HepG2 (cell line): Measurements from ENCODE around the gene C1R. TPM values are rescaled to one million over a fixed set of nuclear protein-coding genes. Genes with fewer than 3 reads are reported as not detected.

ENCODE experiments used
- HOXA3 ChIP-seq: sonication (generic); formaldehyde crosslinking; IDR thresholded peaks from 2 replicates; pipeline ENCODE4 v1.5.0; 2020; ENCODE audit warnings: missing genetic modification reagents
- IKZF4 ChIP-seq: sonication (generic); formaldehyde crosslinking; IDR thresholded peaks from 2 replicates; pipeline ENCODE4 v1.5.1; 2020; ENCODE audit warnings: borderline replicate concordance, mild to moderate bottlenecking, low read depth, missing genetic modification reagents; ENCODE audit errors: not compliant biosample characterization
- KIAA2018 ChIP-seq: sonication (generic); formaldehyde crosslinking; IDR thresholded peaks from 2 replicates; pipeline ENCODE4 v1.5.0; 2020; ENCODE audit warnings: mild to moderate bottlenecking, missing genetic modification reagents, borderline replicate concordance
- MLLT10 ChIP-seq: sonication (generic); formaldehyde crosslinking; IDR thresholded peaks from 2 replicates; pipeline ENCODE4 v1.4.0; 2020; ENCODE audit warnings: missing genetic modification reagents
- NFE2 ChIP-seq: sonication (generic); formaldehyde crosslinking; IDR thresholded peaks from 2 replicates; pipeline ENCODE4 v1.4.0; 2020; ENCODE audit warnings: missing genetic modification reagents
- RCOR2 ChIP-seq: IDR thresholded peaks from 2 replicates; pipeline ENCODE4 v1.6.1; 2016; ENCODE audit warnings: missing biosample characterization, missing genetic modification reagents
- polyA plus RNA-seq, 8 experiments: library from polyadenylated mRNA; depleted of rRNA in 3 of 8; stranded (reverse) in 7 of 8; unstranded in 1 of 8; fragments of >200 nt; fragmentation: Illumina TruSeq in 4 of 8; extraction: Trizol in 4 of 8; gene quantifications; 2 replicates each; pipeline versions ENCODE4 v1.2.1 to v1.2.3, GENCODE V29; 2011 to 2016; ENCODE audit warnings: low read depth in 4 of 8, missing spikeins in 1 of 8, mixed read lengths in 1 of 8; ENCODE audit not compliant: insufficient read depth in 1 of 8
- total RNA-seq, 5 experiments: library from RNA; depleted of rRNA; stranded (reverse); fragments of >200 nt; fragmentation: Illumina TruSeq; extraction: Trizol; gene quantifications; 2 replicates each; pipeline ENCODE4 v1.2.3, GENCODE V29; 2016; ENCODE audit warnings: low read depth in 1 of 5
- TF ChIP-seq, protein P1 (sequence below): sonication (generic); formaldehyde crosslinking; IDR thresholded peaks from 2 replicates; pipeline ENCODE4 v1.4.0; 2020; ENCODE audit warnings: mild to moderate bottlenecking, missing genetic modification reagents, borderline replicate concordance
- TF ChIP-seq, protein P2 (sequence below): sonication (generic); formaldehyde crosslinking; IDR thresholded peaks from 2 replicates; pipeline ENCODE4 v1.4.0; 2020; ENCODE audit warnings: missing genetic modification reagents

C1R gene
- total and polyA plus RNA-seq, 2 of the 13 experiments (the other 11 are each of a cell fraction or from before 2014, with no cell fraction given): 3.5 to 6.5 TPM

GRCh38 chr12:7127916-7128626 lies 35.8 kb upstream of the C1R start (continued):
- TF ChIP-seq KIAA2018 (CRISPR knock-in tag): no peak
- TF ChIP-seq, protein P1, sequence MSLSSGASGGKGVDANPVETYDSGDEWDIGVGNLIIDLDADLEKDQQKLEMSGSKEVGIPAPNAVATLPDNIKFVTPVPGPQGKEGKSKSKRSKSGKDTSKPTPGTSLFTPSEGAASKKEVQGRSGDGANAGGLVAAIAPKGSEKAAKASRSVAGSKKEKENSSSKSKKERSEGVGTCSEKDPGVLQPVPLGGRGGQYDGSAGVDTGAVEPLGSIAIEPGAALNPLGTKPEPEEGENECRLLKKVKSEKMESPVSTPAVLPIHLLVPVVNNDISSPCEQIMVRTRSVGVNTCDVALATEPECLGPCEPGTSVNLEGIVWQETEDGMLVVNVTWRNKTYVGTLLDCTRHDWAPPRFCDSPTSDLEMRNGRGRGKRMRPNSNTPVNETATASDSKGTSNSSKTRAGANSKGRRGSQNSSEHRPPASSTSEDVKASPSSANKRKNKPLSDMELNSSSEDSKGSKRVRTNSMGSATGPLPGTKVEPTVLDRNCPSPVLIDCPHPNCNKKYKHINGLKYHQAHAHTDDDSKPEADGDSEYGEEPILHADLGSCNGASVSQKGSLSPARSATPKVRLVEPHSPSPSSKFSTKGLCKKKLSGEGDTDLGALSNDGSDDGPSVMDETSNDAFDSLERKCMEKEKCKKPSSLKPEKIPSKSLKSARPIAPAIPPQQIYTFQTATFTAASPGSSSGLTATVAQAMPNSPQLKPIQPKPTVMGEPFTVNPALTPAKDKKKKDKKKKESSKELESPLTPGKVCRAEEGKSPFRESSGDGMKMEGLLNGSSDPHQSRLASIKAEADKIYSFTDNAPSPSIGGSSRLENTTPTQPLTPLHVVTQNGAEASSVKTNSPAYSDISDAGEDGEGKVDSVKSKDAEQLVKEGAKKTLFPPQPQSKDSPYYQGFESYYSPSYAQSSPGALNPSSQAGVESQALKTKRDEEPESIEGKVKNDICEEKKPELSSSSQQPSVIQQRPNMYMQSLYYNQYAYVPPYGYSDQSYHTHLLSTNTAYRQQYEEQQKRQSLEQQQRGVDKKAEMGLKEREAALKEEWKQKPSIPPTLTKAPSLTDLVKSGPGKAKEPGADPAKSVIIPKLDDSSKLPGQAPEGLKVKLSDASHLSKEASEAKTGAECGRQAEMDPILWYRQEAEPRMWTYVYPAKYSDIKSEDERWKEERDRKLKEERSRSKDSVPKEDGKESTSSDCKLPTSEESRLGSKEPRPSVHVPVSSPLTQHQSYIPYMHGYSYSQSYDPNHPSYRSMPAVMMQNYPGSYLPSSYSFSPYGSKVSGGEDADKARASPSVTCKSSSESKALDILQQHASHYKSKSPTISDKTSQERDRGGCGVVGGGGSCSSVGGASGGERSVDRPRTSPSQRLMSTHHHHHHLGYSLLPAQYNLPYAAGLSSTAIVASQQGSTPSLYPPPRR (CRISPR knock-in tag): no peak
- TF ChIP-seq RCOR2 (CRISPR knock-in tag): peak; percentile 71; the same call in 1 of the 2 replicates
- no peak; the same call in 1 of the 2 replicates for TF ChIP-seq HOXA3 (CRISPR knock-in tag)
- no peak for TF ChIP-seq IKZF4 (CRISPR knock-in tag)
- TF ChIP-seq, protein P2, sequence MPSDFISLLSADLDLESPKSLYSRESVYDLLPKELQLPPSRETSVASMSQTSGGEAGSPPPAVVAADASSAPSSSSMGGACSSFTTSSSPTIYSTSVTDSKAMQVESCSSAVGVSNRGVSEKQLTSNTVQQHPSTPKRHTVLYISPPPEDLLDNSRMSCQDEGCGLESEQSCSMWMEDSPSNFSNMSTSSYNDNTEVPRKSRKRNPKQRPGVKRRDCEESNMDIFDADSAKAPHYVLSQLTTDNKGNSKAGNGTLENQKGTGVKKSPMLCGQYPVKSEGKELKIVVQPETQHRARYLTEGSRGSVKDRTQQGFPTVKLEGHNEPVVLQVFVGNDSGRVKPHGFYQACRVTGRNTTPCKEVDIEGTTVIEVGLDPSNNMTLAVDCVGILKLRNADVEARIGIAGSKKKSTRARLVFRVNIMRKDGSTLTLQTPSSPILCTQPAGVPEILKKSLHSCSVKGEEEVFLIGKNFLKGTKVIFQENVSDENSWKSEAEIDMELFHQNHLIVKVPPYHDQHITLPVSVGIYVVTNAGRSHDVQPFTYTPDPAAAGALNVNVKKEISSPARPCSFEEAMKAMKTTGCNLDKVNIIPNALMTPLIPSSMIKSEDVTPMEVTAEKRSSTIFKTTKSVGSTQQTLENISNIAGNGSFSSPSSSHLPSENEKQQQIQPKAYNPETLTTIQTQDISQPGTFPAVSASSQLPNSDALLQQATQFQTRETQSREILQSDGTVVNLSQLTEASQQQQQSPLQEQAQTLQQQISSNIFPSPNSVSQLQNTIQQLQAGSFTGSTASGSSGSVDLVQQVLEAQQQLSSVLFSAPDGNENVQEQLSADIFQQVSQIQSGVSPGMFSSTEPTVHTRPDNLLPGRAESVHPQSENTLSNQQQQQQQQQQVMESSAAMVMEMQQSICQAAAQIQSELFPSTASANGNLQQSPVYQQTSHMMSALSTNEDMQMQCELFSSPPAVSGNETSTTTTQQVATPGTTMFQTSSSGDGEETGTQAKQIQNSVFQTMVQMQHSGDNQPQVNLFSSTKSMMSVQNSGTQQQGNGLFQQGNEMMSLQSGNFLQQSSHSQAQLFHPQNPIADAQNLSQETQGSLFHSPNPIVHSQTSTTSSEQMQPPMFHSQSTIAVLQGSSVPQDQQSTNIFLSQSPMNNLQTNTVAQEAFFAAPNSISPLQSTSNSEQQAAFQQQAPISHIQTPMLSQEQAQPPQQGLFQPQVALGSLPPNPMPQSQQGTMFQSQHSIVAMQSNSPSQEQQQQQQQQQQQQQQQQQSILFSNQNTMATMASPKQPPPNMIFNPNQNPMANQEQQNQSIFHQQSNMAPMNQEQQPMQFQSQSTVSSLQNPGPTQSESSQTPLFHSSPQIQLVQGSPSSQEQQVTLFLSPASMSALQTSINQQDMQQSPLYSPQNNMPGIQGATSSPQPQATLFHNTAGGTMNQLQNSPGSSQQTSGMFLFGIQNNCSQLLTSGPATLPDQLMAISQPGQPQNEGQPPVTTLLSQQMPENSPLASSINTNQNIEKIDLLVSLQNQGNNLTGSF (CRISPR knock-in tag): no peak
- TF ChIP-seq MLLT10: no peak
- no peak for TF ChIP-seq NFE2 (CRISPR knock-in tag)
